GM12878 (cell line): ENCODE results near the gene MTRF1L. TPM values are rescaled to one million over a fixed set of nuclear protein-coding genes. Genes with fewer than 3 reads are reported as not detected.

Experiments used
- BRCA1 ChIP-seq: IDR thresholded peaks from 2 replicates; pipeline ENCODE4 v1.6.1; 2011; ENCODE audit warnings: low read depth, low read length, improper control_type of control experiment
- CBFB ChIP-seq: IDR thresholded peaks from 2 replicates; pipeline ENCODE4 v1.6.1; 2016; ENCODE audit warnings: antibody characterized with exemption, low read depth
- CHD2 ChIP-seq: IDR thresholded peaks from 2 replicates; pipeline ENCODE4 v1.6.1; 2011; ENCODE audit warnings: low read depth, low read length, improper control_type of control experiment, borderline replicate concordance
- DPF2 ChIP-seq: fragments of 450-650 bp; IDR thresholded peaks from 2 replicates; pipeline ENCODE4 v1.6.1; 2017; ENCODE audit warnings: mild to moderate bottlenecking
- E2F8 ChIP-seq: fragments of 450-650 bp; IDR thresholded peaks from 2 replicates; pipeline ENCODE4 v1.6.1; 2018; ENCODE audit warnings: mild to moderate bottlenecking, low read depth, moderate library complexity; ENCODE audit not compliant: partially characterized antibody
- ETV6 ChIP-seq, 2 experiments: fragments of 450-650 bp in 1 of 2; IDR thresholded peaks in 1 of 2; conservative IDR thresholded peaks in 1 of 2; 2 replicates each; pipeline ENCODE4 v1.6.1; 2014; ENCODE audit warnings: antibody characterized with exemption in 1 of 2, borderline replicate concordance in 1 of 2, low read depth in 1 of 2, mild to moderate bottlenecking in 1 of 2, moderate library complexity in 1 of 2
- IKZF2 ChIP-seq, 2 experiments: fragments of 450-650 bp; IDR thresholded peaks; 2 replicates each; pipeline ENCODE4 v1.6.1; 2017; ENCODE audit warnings: mild to moderate bottlenecking in 2 of 2, moderate library complexity in 2 of 2
- IRF5 ChIP-seq: fragments of 450-650 bp; IDR thresholded peaks from 2 replicates; pipeline ENCODE4 v1.6.1; 2017; ENCODE audit warnings: borderline replicate concordance
- NR2C1 ChIP-seq: fragments of 450-650 bp; IDR thresholded peaks from 2 replicates; pipeline ENCODE4 v1.6.1; 2017; ENCODE audit warnings: antibody characterized with exemption, mild to moderate bottlenecking, moderate library complexity
- NR2F1 ChIP-seq: fragments of 450-650 bp; conservative IDR thresholded peaks from 2 replicates; pipeline ENCODE4 v1.6.1; 2017; ENCODE audit warnings: mild to moderate bottlenecking
- PML ChIP-seq: IDR thresholded peaks from 2 replicates; pipeline ENCODE4 v1.6.1; 2012; ENCODE audit warnings: low read length, inconsistent platforms
- POLR2A ChIP-seq: IDR thresholded peaks from 2 replicates; pipeline ENCODE4 v1.6.1; 2011; ENCODE audit warnings: low read depth, mild to moderate bottlenecking, low read length
- TCF12 ChIP-seq: IDR thresholded peaks from 2 replicates; pipeline ENCODE4 v1.6.1; 2011; ENCODE audit warnings: low read depth, mild to moderate bottlenecking, low read length
- ZBTB11 ChIP-seq: fragments of 450-650 bp; formaldehyde crosslinking; IDR thresholded peaks from 2 replicates; pipeline ENCODE4 v1.5.0; 2022; ENCODE audit warnings: mild to moderate bottlenecking, missing genetic modification characterization
- polyA plus RNA-seq, 11 experiments: library from polyadenylated mRNA; depleted of rRNA in 4 of 11; unstranded in 6 of 11; stranded (reverse) in 5 of 11; fragments of >200 nt; fragmentation: Nextera tagmentation in 4 of 11; fragmentation: Illumina TruSeq in 1 of 11; extraction: Ambion mirVana in 4 of 11; extraction: Trizol in 1 of 11; gene quantifications; 1 replicate in 1 of 11; 2 replicates in 10 of 11; pipeline versions ENCODE4 v1.2.1 to v1.2.3, GENCODE V29; 2011 to 2016; ENCODE audit warnings: inconsistent platforms in 2 of 11, missing spikeins in 2 of 11, low read depth in 1 of 11
- total RNA-seq, 4 experiments: library from RNA; depleted of rRNA in 3 of 4; stranded (reverse); fragments of >200 nt in 3 of 4; fragmentation: Illumina TruSeq in 1 of 4; extraction: Trizol in 1 of 4; gene quantifications; 2 replicates each; pipeline versions ENCODE4 v1.2.1 to v1.2.3, GENCODE V29; 2013 to 2021
- TF ChIP-seq, protein P1 (sequence below): fragments of 450-650 bp; IDR thresholded peaks from 2 replicates; pipeline ENCODE4 v1.6.1; 2017; ENCODE audit warnings: mild to moderate bottlenecking

Gene MTRF1L
- total and polyA plus RNA-seq, 10 of the 15 experiments (the other 5 are each of a cell fraction or from before 2014, with no cell fraction given) = 5.1 to 21.6 (median 16.1) TPM

DNA sequence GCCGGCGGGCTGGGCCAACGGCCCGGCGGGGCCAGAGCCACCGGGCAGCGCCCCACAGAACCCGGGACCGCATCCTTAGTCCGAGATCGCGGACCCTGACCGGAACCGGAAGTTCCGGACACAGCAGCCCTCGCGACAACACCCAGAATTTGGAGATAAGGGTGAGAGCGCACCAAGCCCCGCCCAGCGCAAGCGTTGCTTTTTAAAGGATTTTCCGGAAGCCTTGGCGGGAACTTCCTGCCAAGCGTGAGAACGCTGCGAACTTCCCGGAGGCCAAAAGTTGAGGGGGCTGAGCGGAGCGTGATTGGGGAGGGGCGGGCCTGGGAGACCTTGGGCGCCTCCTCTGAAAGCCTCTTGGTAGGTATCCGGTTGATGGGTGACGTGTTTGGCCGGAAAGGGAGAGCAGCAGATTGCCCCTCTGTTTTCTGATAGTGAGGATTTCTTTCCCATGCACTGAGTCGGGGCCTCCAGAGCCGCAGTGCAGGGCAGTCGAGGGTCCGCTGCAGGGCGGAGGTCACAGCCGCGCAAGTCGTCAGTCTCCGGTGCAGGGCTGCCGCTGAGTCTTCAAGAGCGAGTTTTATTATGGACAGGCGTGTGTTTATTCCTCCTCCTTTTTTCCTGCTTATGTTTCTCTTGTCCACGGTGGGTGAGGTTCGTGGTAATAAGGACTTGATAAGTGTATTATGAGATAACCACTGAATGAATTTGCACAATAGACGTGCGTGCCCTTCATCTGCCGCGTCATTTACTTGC, at the start of gene MTRF1L (continued):
- TF ChIP-seq IKZF2 (IDR thresholded peaks at IDR 0.05) (peak; percentile 65 to 71), CBFB (no peak; the same call in 1 of the 2 replicates), E2F8 (peak; percentile 24), ZBTB11 (CRISPR knock-in tag) (no peak), PML (peak; percentile 37; the same call in 1 of the 2 replicates), BRCA1 (peak; percentile 65), NR2F1 (0 out of 2 replicates have a peak, but pooled peaks have one; percentile 68), DPF2 (no peak), NR2C1 (peak; percentile 63), POLR2A (peak; percentile 66; the same call in 1 of the 2 replicates), IRF5 (no peak), CHD2 (peak; percentile 97), ETV6 (conservative IDR thresholded peaks at IDR 0.05 in 1 of 2, IDR thresholded peaks at IDR 0.05 in 1 of 2; ENCODE audit: borderline replicate concordance in 1 of 2, low read depth in 1 of 2) (peak in 1 of 2 experiments; percentile 84; a peak in 2 of 4 replicates), TCF12 (no peak)
- TF ChIP-seq, protein P1, sequence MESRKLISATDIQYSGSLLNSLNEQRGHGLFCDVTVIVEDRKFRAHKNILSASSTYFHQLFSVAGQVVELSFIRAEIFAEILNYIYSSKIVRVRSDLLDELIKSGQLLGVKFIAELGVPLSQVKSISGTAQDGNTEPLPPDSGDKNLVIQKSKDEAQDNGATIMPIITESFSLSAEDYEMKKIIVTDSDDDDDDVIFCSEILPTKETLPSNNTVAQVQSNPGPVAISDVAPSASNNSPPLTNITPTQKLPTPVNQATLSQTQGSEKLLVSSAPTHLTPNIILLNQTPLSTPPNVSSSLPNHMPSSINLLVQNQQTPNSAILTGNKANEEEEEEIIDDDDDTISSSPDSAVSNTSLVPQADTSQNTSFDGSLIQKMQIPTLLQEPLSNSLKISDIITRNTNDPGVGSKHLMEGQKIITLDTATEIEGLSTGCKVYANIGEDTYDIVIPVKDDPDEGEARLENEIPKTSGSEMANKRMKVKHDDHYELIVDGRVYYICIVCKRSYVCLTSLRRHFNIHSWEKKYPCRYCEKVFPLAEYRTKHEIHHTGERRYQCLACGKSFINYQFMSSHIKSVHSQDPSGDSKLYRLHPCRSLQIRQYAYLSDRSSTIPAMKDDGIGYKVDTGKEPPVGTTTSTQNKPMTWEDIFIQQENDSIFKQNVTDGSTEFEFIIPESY = no peak
